Measurements from ENCODE around the gene CDH13. TPM values are rescaled to one million over a fixed set of nuclear protein-coding genes. Genes with fewer than 3 reads are reported as not detected.

Gene CDH13
- total and polyA plus RNA-seq, 8 donors, result 0.12 to 21.4 (median 1.7) TPM; not detected in 1

DNA sequence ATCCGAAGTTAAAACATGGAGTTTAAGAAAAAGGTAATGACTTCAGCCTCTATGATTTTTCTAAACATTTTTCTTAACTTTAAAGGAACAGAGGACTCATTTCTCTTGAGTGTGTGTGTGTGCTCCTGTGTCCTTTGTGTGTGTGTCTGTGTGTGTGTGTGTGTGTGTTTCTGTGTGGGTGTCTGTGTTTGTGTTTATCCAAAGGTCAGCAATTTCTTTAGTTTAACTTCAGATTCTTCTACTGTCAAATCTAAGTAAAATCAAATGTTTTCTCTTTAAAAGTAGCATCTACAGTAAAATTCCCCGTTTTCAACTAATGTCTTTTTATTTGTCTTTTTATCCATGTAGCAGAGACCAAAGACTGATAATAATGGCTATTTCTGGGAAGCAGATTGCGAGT lies 1212.8 kb downstream of the CDH13 start:
- no peaks in the 10 kb centered on the region for H3K36me3 ChIP-seq
- TF ChIP-seq EP300 (IDR thresholded peaks at IDR 0.05) (no peak), CTCF (IDR thresholded peaks at IDR 0.05) (no peak), POLR2AphosphoS5 (IDR thresholded peaks at IDR 0.05) (no peak), POLR2A (IDR thresholded peaks at IDR 0.05) (no peak)
- H3K27ac ChIP-seq, result no peak overlapping the region
- H3K4me1 ChIP-seq, result peaks cover 0 to 9% (median 3%) of the 10 kb centered on the region in 4 donors
- intact Hi-C loops (cut with DNase I; ENCODE audit: low total_unique reads), result no loop called here
- 45 to 65% (median 46%) methylated on average over 3 of the region's 3 CpGs for WGBS, 5 donors
- H3K27me3 ChIP-seq, result peaks cover 0 to 13% (median 0%) of the 10 kb centered on the region in 3 donors
- H3K9me3 ChIP-seq, result no peaks in the 10 kb centered on the region
- no peak overlapping the region for H3K4me3 ChIP-seq
- no peak for DNase-seq

- WGBS, 5 donors, result 67 to 91% (median 83%) methylated on average over 4 of the region's 4 CpGs
- intact Hi-C loops (cut with DNase I; ENCODE audit: low total_unique reads), result no loop called here
- H3K27ac ChIP-seq, result no peak overlapping the region
- peaks cover 0 to 9% (median 3%) of the 10 kb centered on the region in 4 donors for H3K4me1 ChIP-seq
- H3K36me3 ChIP-seq, result no peaks in the 10 kb centered on the region
- H3K27me3 ChIP-seq, result peaks cover 0 to 13% (median 0%) of the 10 kb centered on the region in 3 donors
- DNase-seq, result no peak
- no peak for TF ChIP-seq EP300 (IDR thresholded peaks at IDR 0.05)
- H3K9me3 ChIP-seq, result no peaks in the 10 kb centered on the region
- H3K4me3 ChIP-seq, result no peak overlapping the region
These were observed 1213.4 kb downstream of the CDH13 start for GRCh38 chr16:83840060-83840617.

GRCh38 chr16:83842291-83842690 lies 1215.5 kb downstream of the CDH13 start:
- TF ChIP-seq CTCF (IDR thresholded peaks at IDR 0.05) (no peak), POLR2AphosphoS5 (IDR thresholded peaks at IDR 0.05) (no peak), EP300 (IDR thresholded peaks at IDR 0.05) (no peak), POLR2A (IDR thresholded peaks at IDR 0.05) (no peak)
- no peak for DNase-seq
- H3K27me3 ChIP-seq, result peaks cover 0 to 13% (median 0%) of the 10 kb centered on the region in 3 donors
- no peaks in the 10 kb centered on the region for H3K4me1 ChIP-seq
- H3K27ac ChIP-seq, result no peak overlapping the region
- no peak overlapping the region for H3K4me3 ChIP-seq
- H3K9me3 ChIP-seq, result no peaks in the 10 kb centered on the region
- intact Hi-C loops (cut with DNase I; ENCODE audit: low total_unique reads), result no loop called here
- WGBS, 5 donors, result 62 to 72% (median 65%) methylated on average over 7 of the region's 7 CpGs
- H3K36me3 ChIP-seq, result no peaks in the 10 kb centered on the region

DNA sequence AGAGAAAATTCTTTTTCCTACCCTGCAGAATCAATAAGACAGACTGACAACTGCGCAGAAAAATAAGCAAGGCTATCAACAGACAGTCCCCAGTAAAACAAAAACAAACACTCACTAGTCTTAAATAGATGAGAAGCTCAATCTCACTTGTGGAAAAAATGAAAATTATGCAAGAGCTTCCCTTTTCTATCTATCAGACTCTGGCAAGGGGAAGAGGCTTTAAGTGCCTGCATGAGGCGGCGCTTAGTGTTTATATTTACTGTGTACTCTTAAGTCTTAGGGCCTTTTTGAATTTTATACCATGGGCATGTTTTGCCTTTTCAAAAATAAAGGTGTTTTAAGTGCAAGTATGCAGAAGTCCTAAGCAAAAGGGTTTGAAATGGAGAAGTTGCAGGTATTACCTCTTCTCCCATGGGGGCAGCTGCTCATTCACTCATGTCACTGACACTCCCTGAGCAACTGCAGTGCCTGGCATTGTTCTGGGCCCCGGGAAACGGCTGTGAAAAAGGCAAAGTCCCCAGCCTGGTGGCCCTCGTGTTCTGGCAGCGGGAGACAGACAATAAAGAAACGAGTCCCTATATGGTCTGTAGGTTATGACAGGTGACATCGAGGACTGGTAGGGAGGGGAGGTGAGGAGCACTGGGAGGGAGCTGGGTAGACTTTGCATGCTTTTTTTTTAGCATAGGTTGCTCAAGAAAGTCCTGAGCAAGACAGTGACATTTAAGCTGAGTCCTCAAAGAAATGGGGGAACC lies 1216.2 kb downstream of the CDH13 start:
- H3K27me3 ChIP-seq, result peaks cover 0 to 10% (median 0%) of the 10 kb centered on the region in 3 donors
- WGBS, 5 donors, result 41 to 55% (median 48%) methylated on average over 9 of the region's 9 CpGs
- no peaks in the 10 kb centered on the region for H3K9me3 ChIP-seq
- no peak overlapping the region for H3K4me3 ChIP-seq
- H3K27ac ChIP-seq, result no peak overlapping the region
- no peak for DNase-seq
- no peaks in the 10 kb centered on the region for H3K4me1 ChIP-seq
- H3K36me3 ChIP-seq, result no peaks in the 10 kb centered on the region
- no peak for TF ChIP-seq EP300 (IDR thresholded peaks at IDR 0.05)
- no peak for TF ChIP-seq POLR2A (IDR thresholded peaks at IDR 0.05)
- TF ChIP-seq CTCF (IDR thresholded peaks at IDR 0.05), result no peak
- no peak for TF ChIP-seq POLR2AphosphoS5 (IDR thresholded peaks at IDR 0.05)
- intact Hi-C loops (cut with DNase I; ENCODE audit: low total_unique reads), result no loop called here

DNA sequence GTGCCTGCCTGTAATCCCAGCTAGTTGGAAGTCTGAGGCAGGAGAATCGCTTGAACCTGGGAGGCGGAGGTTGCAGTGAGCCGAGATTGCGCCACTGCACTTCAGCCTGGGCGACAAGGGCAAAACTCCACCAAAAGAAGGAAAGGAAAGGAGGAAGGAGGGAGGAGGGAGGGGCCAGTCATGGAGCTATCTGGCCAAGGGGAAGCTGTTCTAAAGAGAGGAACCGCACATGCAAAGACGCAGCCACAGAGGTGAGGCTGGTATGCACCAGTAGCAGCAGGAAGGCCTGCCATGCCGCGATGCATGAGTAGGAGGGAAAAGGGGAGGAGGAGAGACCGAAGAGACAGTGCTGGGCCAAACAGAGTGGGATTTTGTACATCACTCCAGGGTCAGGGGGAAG lies 1216.9 kb downstream of the CDH13 start:
- Histone ChIP-seq H3K27ac (no peak overlapping the region), H3K36me3 (no peaks in the 10 kb centered on the region), H3K4me3 (no peak overlapping the region), H3K9me3 (no peaks in the 10 kb centered on the region), H3K4me1 (no peaks in the 10 kb centered on the region), H3K27me3 (peaks cover 0 to 2% (median 0%) of the 10 kb centered on the region in 3 donors)
- DNase-seq, result no peak
- intact Hi-C loops (cut with DNase I; ENCODE audit: low total_unique reads), result no loop called here
- WGBS, 5 donors, result 56 to 73% (median 69%) methylated on average over 10 of the region's 10 CpGs
- TF ChIP-seq POLR2A (IDR thresholded peaks at IDR 0.05), result no peak
- TF ChIP-seq CTCF (IDR thresholded peaks at IDR 0.05), result no peak
- no peak for TF ChIP-seq POLR2AphosphoS5 (IDR thresholded peaks at IDR 0.05)
